SKM-1 treated with dmso at 0.1 percent for 144 hours (cell line): ENCODE measurements around the gene DYNC1H1.

Experiments
- DNase-seq: peaks from one replicate; lab custom pipeline; 2025; ENCODE audit not compliant: unreplicated experiment; lab: John Stamatoyannopoulos, UW

DYNC1H1 gene

GRCh38 chr14:101991352-101991751 lies 27.0 kb downstream of the DYNC1H1 start:
- DNase-seq: no peak

GRCh38 chr14:101992708-101993107 lies 28.3 kb downstream of the DYNC1H1 start:
- peak; percentile 43 for DNase-seq

- DNase-seq: no peak
These were observed 33.3 kb downstream of the DYNC1H1 start for GRCh38 chr14:101997429-101998336.

- DNase-seq: no peak
These were observed 36.5 kb downstream of the DYNC1H1 start for GRCh38 chr14:102000902-102001301.

- DNase-seq: no peak
These were observed 41.0 kb downstream of the DYNC1H1 start for GRCh38 chr14:102005336-102005735.

- no peak for DNase-seq
These were observed 43.6 kb downstream of the DYNC1H1 start for GRCh38 chr14:102007916-102008418.

GRCh38 chr14:102008891-102009290 lies 44.5 kb downstream of the DYNC1H1 start:
- DNase-seq: no peak

GRCh38 chr14:102011631-102012030 lies 47.3 kb downstream of the DYNC1H1 start:
- DNase-seq: no peak

GRCh38 chr14:102012336-102012735 lies 48.0 kb downstream of the DYNC1H1 start:
- no peak for DNase-seq

GRCh38 chr14:102013669-102014200 lies 49.4 kb downstream of the DYNC1H1 start:
- no peak for DNase-seq

- DNase-seq: no peak
These were observed 50.8 kb downstream of the DYNC1H1 start for GRCh38 chr14:102015045-102015685.

- DNase-seq: no peak
These were observed 51.4 kb downstream of the DYNC1H1 start for GRCh38 chr14:102015771-102016170.

GRCh38 chr14:102016420-102017090 lies 52.2 kb downstream of the DYNC1H1 start:
- no peak for DNase-seq

GRCh38 chr14:102018251-102018650 lies 53.9 kb downstream of the DYNC1H1 start:
- DNase-seq: no peak

GRCh38 chr14:102019006-102019540 lies 54.7 kb downstream of the DYNC1H1 start:
- no peak for DNase-seq

- no peak for DNase-seq
These were observed 55.9 kb downstream of the DYNC1H1 start for GRCh38 chr14:102020058-102020971.

GRCh38 chr14:102026934-102027333 lies 62.6 kb downstream of the DYNC1H1 start:
- no peak for DNase-seq

- no peak for DNase-seq
These were observed 63.6 kb downstream of the DYNC1H1 start for GRCh38 chr14:102027951-102028350.

- DNase-seq: no peak
These were observed 64.4 kb downstream of the DYNC1H1 start for GRCh38 chr14:102028733-102029132.

- no peak for DNase-seq
These were observed 65.6 kb downstream of the DYNC1H1 start for GRCh38 chr14:102029956-102030355.
